SU-DHL-6 (cell line): ENCODE measurements around the gene UMAD1.

ENCODE experiments used
- H2AFZ ChIP-seq: fragments of 200-600 bp; sonication (generic); 2 replicates; pipeline ENCODE4 v1.6.1; 2014; ENCODE audit warnings: low read depth, mild to moderate bottlenecking, moderate library complexity, mixed read lengths, antibody characterized with exemption, low read length; ENCODE audit not compliant: severe bottlenecking
- H3F3A ChIP-seq: fragments of 200-600 bp; shearing (Covaris generic); 2 replicates; pipeline ENCODE4 v1.6.0; 2016; ENCODE audit warnings: antibody characterized with exemption, mild to moderate bottlenecking; ENCODE audit not compliant: insufficient read depth
- H3K27ac ChIP-seq: fragments of 200-600 bp; sonication (generic); 2 replicates; pipeline ENCODE4 v1.5.1; 2016; ENCODE audit warnings: low read depth, mild to moderate bottlenecking, low read length, moderate library complexity, mixed read lengths
- H3K27me3 ChIP-seq: fragments of 200-600 bp; sonication (generic), shearing (Covaris generic); 2 replicates; pipeline ENCODE4 v1.6.0; 2014; ENCODE audit warnings: mild to moderate bottlenecking, low read length
- H3K36me3 ChIP-seq: fragments of 200-600 bp; sonication (generic); 2 replicates; pipeline ENCODE4 v1.6.1; 2014; ENCODE audit warnings: mild to moderate bottlenecking, low read length, mixed read lengths
- H3K4me2 ChIP-seq: fragments of 300-600, 200-600 bp; shearing (Covaris generic), sonication (generic); 2 replicates; pipeline ENCODE4 v1.6.0; 2014; ENCODE audit warnings: low read length, low read depth, mild to moderate bottlenecking; ENCODE audit not compliant: poor library complexity, severe bottlenecking
- H3K4me3 ChIP-seq: fragments of 200-600 bp; sonication (generic); 2 replicates; pipeline ENCODE4 v1.5.1; 2014; ENCODE audit warnings: antibody characterized with exemption, low read length, mild to moderate bottlenecking, mixed read lengths; ENCODE audit not compliant: insufficient read depth, poor library complexity, severe bottlenecking
- H3K79me2 ChIP-seq: fragments of 200-600 bp; sonication (generic); 2 replicates; pipeline ENCODE4 v1.6.1; 2014; ENCODE audit warnings: mild to moderate bottlenecking, low read length, moderate library complexity; ENCODE audit not compliant: insufficient read depth
- H3K9ac ChIP-seq: fragments of 200-600 bp; sonication (generic); 2 replicates; pipeline ENCODE4 v1.7.0; 2014; ENCODE audit warnings: mild to moderate bottlenecking, low read length
- H3K9me2 ChIP-seq: fragments of 200-600 bp; sonication (generic); replicated peaks from 2 replicates; pipeline ENCODE4 v1.6.1; 2014; ENCODE audit warnings: low read length; ENCODE audit not compliant: insufficient read depth
- H3K9me3 ChIP-seq: fragments of 200-600 bp; sonication (generic); 2 replicates; pipeline ENCODE4 v1.6.1; 2014; ENCODE audit warnings: low read length, mixed read lengths; ENCODE audit not compliant: insufficient read depth
- H4K20me1 ChIP-seq: fragments of 200-600 bp; sonication (generic); 2 replicates; pipeline ENCODE4 v1.6.1; 2014; ENCODE audit warnings: low read depth, mild to moderate bottlenecking, antibody characterized with exemption, low read length, moderate library complexity, mixed read lengths
- EZH2phosphoT487 ChIP-seq: fragments of 200-600 bp; sonication (generic), shearing (Covaris generic); conservative IDR thresholded peaks from 2 replicates; pipeline ENCODE4 v1.6.1; 2018; ENCODE audit warnings: mild to moderate bottlenecking, antibody characterized with exemption, low read length, moderate library complexity, mixed read lengths
- TF ChIP-seq, protein P1 (sequence below): fragments of 200-600 bp; sonication (generic); IDR thresholded peaks from one replicate; pipeline ENCODE4 v1.5.1; 2017; ENCODE audit warnings: antibody characterized with exemption, mild to moderate bottlenecking, low read length, moderate library complexity; ENCODE audit not compliant: insufficient read depth, poor library complexity, severe bottlenecking

UMAD1 gene

DNA sequence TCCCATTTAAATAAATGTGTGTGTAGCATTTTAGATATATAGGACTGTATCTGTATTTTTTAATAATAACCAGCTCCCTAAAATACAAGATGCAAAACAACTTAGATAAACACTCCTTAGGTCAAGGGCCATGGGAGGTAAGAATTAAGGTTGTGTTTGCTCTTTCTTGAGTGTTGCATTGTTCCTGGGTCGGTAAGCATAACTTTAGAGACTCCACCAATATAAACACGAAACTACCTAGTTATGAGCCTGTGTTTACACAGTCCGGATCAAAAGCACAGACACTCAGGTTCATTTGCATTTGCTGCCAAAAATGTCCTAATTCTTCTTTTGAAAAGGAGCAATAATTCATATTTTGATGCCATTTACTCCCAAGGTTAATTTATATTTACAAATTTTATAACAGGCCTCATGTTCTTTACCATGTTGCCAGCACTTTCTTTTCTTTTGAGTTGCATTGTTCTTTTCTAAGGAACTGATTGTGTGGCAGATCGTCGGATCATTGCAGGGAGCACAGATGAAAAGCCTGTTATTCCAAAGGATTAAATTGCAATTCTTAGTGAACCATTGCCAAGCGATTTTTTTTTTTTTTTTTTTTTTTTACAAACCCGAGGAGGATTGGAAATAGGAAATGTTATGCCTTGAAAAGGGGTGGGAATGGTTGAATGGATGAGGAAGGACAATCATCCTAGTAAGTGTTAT lies 282.3 kb downstream of the UMAD1 start:
- Histone ChIP-seq H3K27ac (no peak overlapping the region), H3K36me3 (no peaks in the 10 kb centered on the region), H3F3A (peaks cover 12% of the 10 kb centered on the region), H3K4me3 (no peak overlapping the region), H3K9ac (no peak overlapping the region), H3K4me2 (no peak overlapping the region), H3K27me3 (no peaks in the 10 kb centered on the region), H3K9me2 (no peaks in the 10 kb centered on the region), H2AFZ (no peak overlapping the region), H4K20me1 (no peaks in the 10 kb centered on the region), H3K9me3 (no peaks in the 10 kb centered on the region), H3K79me2 (no peaks in the 10 kb centered on the region)
- TF ChIP-seq EZH2phosphoT487: no peak
- TF ChIP-seq, protein P1, sequence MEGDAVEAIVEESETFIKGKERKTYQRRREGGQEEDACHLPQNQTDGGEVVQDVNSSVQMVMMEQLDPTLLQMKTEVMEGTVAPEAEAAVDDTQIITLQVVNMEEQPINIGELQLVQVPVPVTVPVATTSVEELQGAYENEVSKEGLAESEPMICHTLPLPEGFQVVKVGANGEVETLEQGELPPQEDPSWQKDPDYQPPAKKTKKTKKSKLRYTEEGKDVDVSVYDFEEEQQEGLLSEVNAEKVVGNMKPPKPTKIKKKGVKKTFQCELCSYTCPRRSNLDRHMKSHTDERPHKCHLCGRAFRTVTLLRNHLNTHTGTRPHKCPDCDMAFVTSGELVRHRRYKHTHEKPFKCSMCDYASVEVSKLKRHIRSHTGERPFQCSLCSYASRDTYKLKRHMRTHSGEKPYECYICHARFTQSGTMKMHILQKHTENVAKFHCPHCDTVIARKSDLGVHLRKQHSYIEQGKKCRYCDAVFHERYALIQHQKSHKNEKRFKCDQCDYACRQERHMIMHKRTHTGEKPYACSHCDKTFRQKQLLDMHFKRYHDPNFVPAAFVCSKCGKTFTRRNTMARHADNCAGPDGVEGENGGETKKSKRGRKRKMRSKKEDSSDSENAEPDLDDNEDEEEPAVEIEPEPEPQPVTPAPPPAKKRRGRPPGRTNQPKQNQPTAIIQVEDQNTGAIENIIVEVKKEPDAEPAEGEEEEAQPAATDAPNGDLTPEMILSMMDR: no peak

DNA sequence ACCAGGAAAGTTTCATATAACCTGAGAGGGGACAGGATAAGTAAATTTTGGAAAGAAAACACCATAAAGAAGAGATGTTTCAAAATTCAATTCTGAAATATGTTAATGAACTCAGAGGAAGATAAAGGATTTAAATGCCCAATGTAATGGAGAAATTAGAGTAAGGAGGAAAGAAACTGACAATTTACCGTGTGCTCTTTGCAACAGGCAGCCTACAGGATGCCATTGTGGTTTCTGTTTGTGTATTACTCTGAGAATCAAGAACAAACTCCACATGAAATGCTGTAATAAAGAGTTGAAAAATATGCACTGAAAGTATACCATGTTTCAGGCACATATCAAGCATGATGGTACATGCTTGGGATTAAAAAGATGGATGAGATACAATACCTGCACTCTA lies 283.3 kb downstream of the UMAD1 start:
- Histone ChIP-seq H3F3A (peaks cover 12% of the 10 kb centered on the region), H3K36me3 (no peaks in the 10 kb centered on the region), H3K4me3 (no peak overlapping the region), H3K79me2 (no peaks in the 10 kb centered on the region), H3K27me3 (no peaks in the 10 kb centered on the region), H3K9ac (no peak overlapping the region), H3K9me2 (no peaks in the 10 kb centered on the region), H3K9me3 (no peaks in the 10 kb centered on the region), H3K27ac (no peak overlapping the region), H2AFZ (no peak overlapping the region), H3K4me2 (no peak overlapping the region), H4K20me1 (no peaks in the 10 kb centered on the region)
- TF ChIP-seq, protein P1: no peak

DNA sequence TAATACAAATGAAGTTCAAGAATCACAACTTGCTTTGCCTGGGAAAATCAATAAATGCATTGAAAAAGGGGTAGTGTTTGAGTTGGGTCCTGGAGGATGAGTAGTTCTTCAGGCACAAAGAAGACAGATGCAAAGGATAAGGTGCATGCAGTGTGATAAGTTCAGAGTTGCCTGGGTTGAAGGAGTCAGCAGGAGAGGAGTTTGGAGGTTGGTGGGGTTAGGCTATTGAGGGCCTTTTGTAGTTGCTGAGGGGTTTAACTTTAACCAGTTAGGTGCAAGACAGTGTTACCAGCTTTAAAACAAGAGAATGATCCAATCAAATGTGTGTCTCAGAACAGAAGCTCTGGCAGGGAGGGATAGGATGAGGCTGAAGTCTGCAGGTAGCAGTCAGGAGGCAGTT lies 283.8 kb downstream of the UMAD1 start:
- Histone ChIP-seq H4K20me1 (no peaks in the 10 kb centered on the region), H3K27ac (no peak overlapping the region), H2AFZ (no peak overlapping the region), H3K27me3 (no peaks in the 10 kb centered on the region), H3K9ac (no peak overlapping the region), H3K9me2 (no peaks in the 10 kb centered on the region), H3K4me3 (no peak overlapping the region), H3K4me2 (no peak overlapping the region), H3K79me2 (no peaks in the 10 kb centered on the region), H3K9me3 (no peaks in the 10 kb centered on the region), H3K36me3 (no peaks in the 10 kb centered on the region), H3F3A (peaks cover 12% of the 10 kb centered on the region)
- TF ChIP-seq EZH2phosphoT487: no peak
- TF ChIP-seq, protein P1: no peak
